Fibroblast of the aortic adventitia (primary cell): ENCODE measurements around the gene ABHD16B. TPM values are rescaled to one million over a fixed set of nuclear protein-coding genes. Genes with fewer than 3 reads are reported as not detected.
"Not testable (repeated sequence)": the region's sequence is repeated elsewhere in the genome, so short reads cannot be mapped to it uniquely, and the experiment has no call there.

Experiments
- DNase-seq: peaks from one replicate; pipeline ENCODE4 v3.0.0-alpha.2; 2010; ENCODE audit warnings: low read depth
- H3K4me3 ChIP-seq: 2 replicates; pipeline ENCODE4 v1.5.1; 2011; ENCODE audit warnings: low read depth, mild to moderate bottlenecking, control low read depth, low read length, moderate library complexity
- total RNA-seq: library from RNA; depleted of rRNA; stranded (reverse); fragments of >200 nt; gene quantifications from 2 replicates; pipeline ENCODE4 v1.2.3, GENCODE V29; 2012; ENCODE audit warnings: low replicate concordance
- TF ChIP-seq, protein P1 (sequence below): IDR thresholded peaks from 2 replicates; pipeline ENCODE4 v1.5.1; 2011; ENCODE audit warnings: mild to moderate bottlenecking, low read length, control low read depth, inconsistent platforms; ENCODE audit not compliant: insufficient read depth

The ABHD16B gene
- total RNA-seq, 1 donor, result not detected

DNA sequence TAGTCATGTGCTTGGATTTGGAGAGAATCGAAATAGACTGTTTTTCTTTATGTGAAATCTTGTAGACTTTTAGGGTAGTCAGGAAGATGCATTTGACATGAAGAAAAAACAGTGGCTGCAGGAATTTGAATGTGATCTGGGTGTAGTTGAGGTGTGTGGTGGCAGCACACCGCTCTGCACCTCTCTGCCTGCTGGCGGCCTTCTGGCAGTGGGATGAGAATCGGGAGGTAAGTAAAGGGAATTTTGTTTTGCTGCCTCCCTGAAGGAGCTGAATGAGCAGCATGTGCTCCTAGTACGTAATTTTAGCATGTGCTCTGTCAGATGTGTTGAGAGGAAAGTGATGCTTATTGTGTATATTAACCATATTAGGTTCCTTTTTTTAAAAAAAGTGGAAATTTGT, 7.0 kb downstream of the ABHD16B start:
- TF ChIP-seq, protein P1, sequence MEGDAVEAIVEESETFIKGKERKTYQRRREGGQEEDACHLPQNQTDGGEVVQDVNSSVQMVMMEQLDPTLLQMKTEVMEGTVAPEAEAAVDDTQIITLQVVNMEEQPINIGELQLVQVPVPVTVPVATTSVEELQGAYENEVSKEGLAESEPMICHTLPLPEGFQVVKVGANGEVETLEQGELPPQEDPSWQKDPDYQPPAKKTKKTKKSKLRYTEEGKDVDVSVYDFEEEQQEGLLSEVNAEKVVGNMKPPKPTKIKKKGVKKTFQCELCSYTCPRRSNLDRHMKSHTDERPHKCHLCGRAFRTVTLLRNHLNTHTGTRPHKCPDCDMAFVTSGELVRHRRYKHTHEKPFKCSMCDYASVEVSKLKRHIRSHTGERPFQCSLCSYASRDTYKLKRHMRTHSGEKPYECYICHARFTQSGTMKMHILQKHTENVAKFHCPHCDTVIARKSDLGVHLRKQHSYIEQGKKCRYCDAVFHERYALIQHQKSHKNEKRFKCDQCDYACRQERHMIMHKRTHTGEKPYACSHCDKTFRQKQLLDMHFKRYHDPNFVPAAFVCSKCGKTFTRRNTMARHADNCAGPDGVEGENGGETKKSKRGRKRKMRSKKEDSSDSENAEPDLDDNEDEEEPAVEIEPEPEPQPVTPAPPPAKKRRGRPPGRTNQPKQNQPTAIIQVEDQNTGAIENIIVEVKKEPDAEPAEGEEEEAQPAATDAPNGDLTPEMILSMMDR, result no peak
- no peak for DNase-seq
- H3K4me3 ChIP-seq, result no peak overlapping the region

- no peak overlapping the region for H3K4me3 ChIP-seq
- TF ChIP-seq, protein P1, result no peak
- peak; percentile 77 for DNase-seq
Measured at GRCh38 chr20:63873477-63873971, 12.2 kb downstream of the ABHD16B start.

- not testable (repeated sequence) for DNase-seq, H3K4me3 ChIP-seq
Measured at GRCh38 chr20:63874241-63874640, 12.9 kb downstream of the ABHD16B start.

DNA sequence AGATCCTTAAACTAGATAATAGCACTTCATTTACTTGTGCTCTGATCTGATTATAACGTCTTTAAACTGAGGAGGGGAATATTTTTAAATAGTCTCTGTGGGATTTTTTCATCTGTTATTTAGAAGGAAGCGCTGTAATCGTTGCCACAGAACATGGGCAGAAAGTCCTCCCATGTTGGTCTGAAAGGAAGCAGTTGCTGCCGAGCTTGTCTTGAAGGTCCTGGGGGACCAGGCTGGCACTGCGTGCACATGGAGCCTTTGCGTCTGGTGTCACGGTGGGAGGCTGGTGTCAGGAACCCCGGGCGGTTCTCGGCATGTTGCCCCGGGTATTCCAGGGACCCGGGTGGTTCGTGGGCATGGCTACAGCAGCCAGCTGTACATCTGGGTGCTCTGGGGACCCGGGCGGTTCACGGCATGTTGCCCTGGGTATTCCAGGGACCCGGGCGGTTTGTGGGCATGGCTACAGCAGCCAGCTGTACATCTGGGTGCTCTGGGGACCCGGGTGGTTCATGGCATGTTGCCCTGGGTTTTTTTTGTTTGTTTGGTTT, 15.3 kb downstream of the ABHD16B start:
- TF ChIP-seq, protein P1, result no peak
- DNase-seq, result no peak
- H3K4me3 ChIP-seq, result no peak overlapping the region

- no peak for DNase-seq
- no peak overlapping the region for H3K4me3 ChIP-seq
- TF ChIP-seq, protein P1, result no peak
Measured at GRCh38 chr20:63877755-63878470, 16.6 kb downstream of the ABHD16B start.

DNA sequence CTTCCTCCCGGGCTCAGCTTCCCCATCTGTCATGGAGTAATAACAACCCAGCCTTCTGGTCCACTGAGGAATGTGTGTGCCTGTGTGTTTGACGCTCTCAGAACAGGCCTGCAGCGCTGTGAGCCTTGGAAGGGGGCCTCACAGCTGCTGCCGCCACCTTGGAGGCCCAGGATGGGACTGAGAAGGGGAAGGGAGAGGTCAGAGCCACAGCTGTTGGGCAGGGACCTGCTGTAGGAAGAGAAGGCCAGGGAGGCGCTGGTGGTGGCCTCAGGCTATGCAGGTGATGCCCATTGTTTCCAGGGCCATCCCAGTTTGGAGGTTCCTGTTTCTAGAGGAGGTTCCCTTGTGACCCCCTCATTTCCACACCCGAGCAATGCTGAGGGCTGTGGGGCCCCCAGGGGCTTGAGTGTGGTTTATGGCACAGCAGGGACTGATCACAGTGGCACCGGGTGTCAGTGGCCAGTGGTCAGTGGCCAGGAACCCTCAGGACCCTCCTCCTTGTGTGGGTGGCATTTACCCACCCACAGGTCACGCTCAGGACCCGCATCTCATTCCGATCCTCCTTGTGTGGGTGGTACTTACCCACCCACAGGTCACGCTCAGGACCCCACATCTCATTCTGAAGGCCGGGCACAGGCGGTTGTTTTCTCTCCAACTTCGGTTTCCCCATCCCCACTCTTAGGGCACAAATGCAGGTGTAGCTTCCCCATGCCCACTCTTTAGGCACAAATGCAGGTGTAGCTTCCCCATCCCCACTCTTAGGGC, 17.8 kb downstream of the ABHD16B start:
- no peak for DNase-seq
- TF ChIP-seq, protein P1, result no peak
- no peak overlapping the region for H3K4me3 ChIP-seq

GRCh38 chr20:63880901-63881300, 19.6 kb downstream of the ABHD16B start:
- not testable (repeated sequence) for DNase-seq, H3K4me3 ChIP-seq
